GM19324 (cell line): ENCODE results near the gene RNF215.
"Not testable (repeated sequence)": the region's sequence is repeated elsewhere in the genome, so short reads cannot be mapped to it uniquely, and the experiment has no call there.

ENCODE experiments used
- ATAC-seq: cut with Tn5 transposase; IDR thresholded peaks from one replicate; pipeline ENCODE4 v1.9.1; 2021; ENCODE audit warnings: mild to moderate bottlenecking, moderate library complexity; ENCODE audit not compliant: unreplicated experiment, low FRiP score

Gene RNF215

GRCh38 chr22:30421695-30422480, 34.7 kb upstream of the RNF215 start:
- no peak for ATAC-seq

GRCh38 chr22:30420347-30421125, 33.3 kb upstream of the RNF215 start:
- ATAC-seq: no peak

GRCh38 chr22:30416837-30417236, 29.6 kb upstream of the RNF215 start:
- ATAC-seq: no peak

GRCh38 chr22:30416403-30416802, 29.2 kb upstream of the RNF215 start:
- ATAC-seq: no peak

- ATAC-seq: no peak
These were observed 27.4 kb upstream of the RNF215 start for GRCh38 chr22:30414525-30415047.

- no peak for ATAC-seq
These were observed 26.7 kb upstream of the RNF215 start for GRCh38 chr22:30413745-30414524.

- ATAC-seq: no peak
These were observed 25.8 kb upstream of the RNF215 start for GRCh38 chr22:30413001-30413400.

GRCh38 chr22:30411780-30412179, 24.6 kb upstream of the RNF215 start:
- ATAC-seq: no peak

GRCh38 chr22:30408388-30409102, 21.3 kb upstream of the RNF215 start:
- no peak for ATAC-seq

- no peak for ATAC-seq
These were observed 19.2 kb upstream of the RNF215 start for GRCh38 chr22:30406400-30406799.

- ATAC-seq: no peak
These were observed 18.5 kb upstream of the RNF215 start for GRCh38 chr22:30405731-30406130.

- ATAC-seq: no peak
These were observed 17.1 kb upstream of the RNF215 start for GRCh38 chr22:30404307-30404706.

GRCh38 chr22:30402766-30403104, 15.5 kb upstream of the RNF215 start:
- ATAC-seq: not testable (repeated sequence)

- no peak for ATAC-seq
These were observed 15.0 kb upstream of the RNF215 start for GRCh38 chr22:30402028-30402765.

GRCh38 chr22:30401024-30401423, 13.8 kb upstream of the RNF215 start:
- ATAC-seq: not testable (repeated sequence)

GRCh38 chr22:30400159-30400558, 12.9 kb upstream of the RNF215 start:
- ATAC-seq: no peak

- ATAC-seq: no peak
These were observed 12.5 kb upstream of the RNF215 start for GRCh38 chr22:30399718-30400117.

- ATAC-seq: no peak
These were observed 11.8 kb upstream of the RNF215 start for GRCh38 chr22:30398685-30399680.
